Cerebellar nuclear complex (tissue), 1 donor: Measurements from ENCODE around the gene ST3GAL5.

Source experiments
- DNase-seq, 2 experiments: peaks; one replicate each; lab custom pipeline; 2025; lab: John Stamatoyannopoulos, UW

The ST3GAL5 gene

DNA sequence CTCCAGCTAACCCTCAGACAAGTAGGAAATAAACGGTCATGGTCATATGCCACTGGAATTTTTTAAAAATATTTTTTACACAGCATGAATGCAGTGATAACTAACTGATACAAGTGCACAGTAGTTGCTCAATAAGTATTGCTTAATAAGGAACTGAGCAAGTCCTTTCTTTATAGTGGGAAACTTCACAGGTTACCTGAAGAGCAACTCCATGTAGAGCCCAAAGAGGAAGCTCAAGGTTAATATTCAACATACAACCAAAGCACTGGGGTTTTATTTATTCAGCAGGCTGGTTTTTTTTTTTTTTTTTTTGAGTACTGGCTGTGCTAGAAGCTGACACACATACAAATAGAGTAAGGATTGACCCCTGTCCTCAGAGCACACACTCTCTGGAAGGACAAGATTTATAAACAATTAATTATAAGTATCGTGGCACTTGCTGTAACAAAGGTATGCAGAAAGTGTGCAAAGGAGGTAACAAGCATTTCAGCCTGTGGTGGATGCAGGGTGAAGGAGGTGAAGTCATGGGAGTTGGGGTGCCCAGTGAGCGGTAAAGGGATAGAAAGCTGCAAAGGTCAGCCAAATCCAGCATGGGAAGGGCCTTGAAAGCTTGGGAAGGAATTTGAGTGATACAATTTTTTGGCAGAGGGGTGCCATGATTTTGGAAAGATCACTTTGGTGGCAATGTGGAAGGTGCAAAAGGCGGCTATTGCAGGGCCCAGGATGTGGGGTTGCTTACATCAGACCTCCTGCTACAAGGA is 82.3 kb downstream of the ST3GAL5 start:
- no peak for DNase-seq

DNA sequence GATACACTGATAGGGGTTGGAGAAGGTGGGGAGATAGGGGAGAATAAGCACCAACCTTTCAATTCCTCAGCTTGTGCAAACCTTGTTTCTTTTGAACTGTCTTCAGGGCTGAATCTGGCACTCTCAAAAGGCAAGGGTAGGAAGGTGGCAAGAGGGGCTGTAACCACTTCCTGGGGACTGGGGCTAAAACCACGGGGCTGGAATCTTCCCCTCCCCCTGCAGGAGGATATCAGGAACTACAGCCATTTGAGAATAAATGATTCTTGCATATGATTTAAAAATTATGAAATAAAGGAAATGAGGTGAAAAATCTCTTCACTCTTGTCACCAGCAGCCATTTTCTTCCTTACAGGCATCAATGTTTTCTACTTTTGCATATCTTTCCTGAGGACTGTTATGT is 84.2 kb downstream of the ST3GAL5 start:
- DNase-seq, result no peak

DNA sequence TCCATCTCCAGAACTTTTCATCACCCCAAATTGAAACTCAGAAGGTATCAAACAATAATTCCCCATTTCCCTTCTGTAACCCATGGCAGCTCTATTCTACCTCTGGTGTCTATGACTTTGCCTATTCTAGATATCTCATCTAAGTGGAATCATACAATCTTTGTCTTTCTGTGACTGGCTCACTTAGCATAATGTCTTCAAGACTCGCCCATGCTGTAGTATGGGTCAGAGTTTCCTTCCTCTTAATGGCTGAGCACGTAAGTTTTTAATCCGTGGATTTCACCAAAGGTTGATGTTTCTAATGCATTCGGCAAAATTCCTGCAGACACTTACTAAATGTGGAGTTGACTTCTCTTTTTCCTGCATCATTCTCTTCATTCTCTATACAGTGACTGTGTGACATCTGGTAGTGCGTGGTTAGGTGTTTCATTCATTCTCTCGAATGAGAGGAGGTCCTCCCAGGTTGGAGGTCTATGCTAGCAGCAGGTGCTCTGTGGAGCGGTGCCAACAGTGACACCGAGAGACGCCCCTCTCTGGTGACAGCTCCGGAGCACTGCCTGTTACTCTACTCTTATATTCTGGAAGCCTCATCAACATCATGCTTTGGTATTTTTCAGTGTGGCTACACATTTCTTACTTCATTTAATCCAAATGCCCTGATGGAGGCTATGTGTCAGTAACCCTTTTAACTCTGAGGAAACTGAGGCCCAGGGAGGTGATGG is 84.9 kb downstream of the ST3GAL5 start:
- DNase-seq, result no peak

DNA sequence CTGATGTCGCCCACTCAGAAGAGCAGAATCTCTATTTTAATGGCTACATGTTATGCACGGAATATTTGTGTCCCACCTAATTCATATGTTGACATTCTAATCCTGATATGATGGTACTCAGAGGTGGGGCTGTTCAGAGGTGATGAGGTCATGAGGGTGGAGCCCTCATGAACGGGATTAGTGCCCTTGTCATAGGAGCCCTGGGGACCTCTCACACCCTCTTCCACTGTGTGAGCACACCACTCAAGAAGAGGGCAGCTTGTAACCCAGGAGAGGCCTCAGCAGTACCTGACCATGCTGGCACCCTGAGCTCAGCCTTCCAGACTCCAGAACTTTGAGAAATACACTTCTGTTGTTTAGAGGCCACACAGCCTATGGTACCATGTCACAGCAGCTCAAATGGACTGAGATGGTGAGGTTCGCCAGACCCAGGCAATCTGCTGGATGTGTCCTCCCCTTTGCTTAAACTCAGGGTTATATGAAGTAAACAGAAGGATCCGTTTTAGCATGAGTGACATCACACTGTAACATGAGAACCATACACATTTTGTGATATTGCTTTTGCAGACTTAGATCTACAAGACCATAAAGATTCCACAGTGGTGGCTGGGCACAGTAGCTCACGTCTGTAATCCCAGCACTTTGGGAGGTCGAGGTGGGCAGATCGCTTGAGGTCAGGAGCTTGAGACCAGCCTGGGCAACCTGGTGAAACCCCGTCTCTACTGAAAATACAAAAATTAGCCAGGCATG is 86.3 kb downstream of the ST3GAL5 start:
- no peak for DNase-seq

DNA sequence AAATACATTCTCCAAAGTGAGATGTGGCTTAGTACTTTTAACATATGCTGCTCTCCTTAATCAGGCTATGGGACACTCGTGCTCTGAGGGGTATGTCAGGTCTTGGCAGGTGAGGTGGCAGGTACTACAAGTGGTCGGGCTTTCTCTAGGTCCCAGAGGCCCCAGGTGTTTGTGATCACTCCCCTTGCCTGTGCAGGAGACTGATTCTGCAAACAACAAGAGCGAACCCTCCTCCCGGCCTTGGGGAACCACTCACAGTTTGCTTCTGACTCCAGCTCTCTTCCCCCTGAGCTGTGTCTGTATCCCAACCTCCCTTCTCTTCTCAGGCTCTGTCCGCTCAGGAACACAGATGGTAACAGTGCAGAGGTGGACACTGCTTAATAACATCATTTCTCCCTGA is 86.9 kb downstream of the ST3GAL5 start:
- DNase-seq, result no peak

DNA sequence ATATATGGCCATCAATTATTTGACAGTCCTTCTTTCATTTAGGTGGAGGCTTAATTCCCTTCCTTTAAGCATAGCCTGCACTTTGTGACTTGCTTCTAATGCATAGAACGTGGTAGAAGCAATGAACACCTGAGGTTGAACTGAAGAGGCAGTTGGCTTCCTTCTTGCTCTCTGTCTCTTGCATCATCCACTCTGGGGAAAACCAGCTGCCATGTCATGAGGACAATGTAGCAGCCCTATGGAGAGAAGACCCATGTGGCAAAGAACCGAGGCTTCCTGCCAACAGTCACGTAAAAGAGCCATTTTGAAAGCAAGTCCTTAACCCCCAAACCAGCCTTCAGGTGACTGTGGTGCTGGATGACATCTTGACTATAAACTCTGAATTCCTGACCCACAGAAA is 88.2 kb downstream of the ST3GAL5 start:
- DNase-seq, result no peak

DNA sequence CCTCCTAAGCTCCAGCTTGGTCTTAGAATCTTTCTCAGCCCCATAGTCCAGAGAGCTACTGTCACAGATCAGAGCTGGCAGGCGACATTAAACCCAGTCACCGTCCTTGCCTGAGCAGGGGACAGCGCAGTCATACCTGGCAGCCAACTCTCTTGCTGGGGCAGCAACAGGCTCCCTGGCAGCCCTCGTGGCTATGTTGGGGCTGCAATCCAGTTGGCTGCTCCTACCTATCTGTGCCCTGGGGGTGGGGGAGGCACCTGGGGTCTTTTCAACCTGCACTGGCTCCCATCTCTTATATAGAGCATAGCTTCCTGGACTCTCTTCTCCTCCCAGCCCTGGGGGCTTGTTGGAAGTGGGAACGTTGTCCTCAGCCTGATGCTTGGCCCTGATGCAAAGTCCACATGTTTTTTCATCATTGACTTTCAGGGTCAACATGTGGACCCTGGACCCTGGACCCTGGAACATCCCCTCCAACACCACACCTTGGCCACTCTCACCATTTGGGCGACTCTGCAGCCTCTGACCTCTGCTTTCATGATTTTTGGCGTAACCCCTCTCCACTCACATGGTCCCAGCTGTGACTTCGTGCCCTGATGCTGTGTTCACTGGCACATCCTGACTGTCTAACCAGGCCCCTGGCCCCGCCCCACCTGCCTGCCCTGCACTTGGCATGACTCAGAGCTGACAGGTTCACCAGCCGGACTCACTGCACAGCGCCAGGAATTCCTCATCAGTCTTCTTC is 89.4 kb downstream of the ST3GAL5 start:
- DNase-seq, result no peak

DNA sequence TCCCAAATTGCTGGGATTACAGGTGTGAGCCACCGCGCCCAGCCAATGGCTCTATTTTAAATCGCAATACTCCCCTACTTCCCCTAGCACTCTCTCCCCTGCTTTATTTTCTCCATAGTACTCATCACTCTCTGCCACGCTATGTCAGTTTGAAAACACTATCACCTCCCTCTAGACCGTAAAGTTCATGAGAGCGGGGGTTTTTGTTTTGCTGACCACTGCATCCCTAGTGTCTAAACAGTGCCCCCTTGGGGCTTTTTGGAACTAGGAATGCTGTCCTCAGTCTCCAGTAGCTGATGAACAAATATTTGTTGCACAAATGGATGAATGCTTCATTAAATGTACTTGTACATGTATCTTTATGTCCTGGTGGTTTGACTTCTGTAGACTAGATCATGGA is 90.9 kb downstream of the ST3GAL5 start:
- DNase-seq, result no peak

DNA sequence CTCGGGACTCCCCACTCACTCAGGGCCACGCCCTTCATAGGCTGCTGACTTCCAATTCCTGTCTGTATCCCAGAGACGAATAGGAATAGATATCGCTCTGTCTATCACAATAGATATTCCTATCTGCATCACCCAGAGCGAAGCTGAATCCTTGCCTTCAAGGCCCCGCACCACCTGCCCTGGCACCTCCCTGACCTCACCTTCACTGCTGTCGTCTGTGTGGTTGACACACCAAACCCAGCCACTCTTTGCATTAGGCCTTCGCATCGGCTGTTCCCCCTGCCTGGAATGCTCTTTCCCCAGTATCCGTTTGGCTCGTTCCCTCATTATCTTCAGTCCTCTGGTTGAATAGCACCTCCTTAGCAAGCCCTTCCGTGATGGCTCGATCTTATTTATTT is 91.5 kb downstream of the ST3GAL5 start:
- DNase-seq, result no peak

DNA sequence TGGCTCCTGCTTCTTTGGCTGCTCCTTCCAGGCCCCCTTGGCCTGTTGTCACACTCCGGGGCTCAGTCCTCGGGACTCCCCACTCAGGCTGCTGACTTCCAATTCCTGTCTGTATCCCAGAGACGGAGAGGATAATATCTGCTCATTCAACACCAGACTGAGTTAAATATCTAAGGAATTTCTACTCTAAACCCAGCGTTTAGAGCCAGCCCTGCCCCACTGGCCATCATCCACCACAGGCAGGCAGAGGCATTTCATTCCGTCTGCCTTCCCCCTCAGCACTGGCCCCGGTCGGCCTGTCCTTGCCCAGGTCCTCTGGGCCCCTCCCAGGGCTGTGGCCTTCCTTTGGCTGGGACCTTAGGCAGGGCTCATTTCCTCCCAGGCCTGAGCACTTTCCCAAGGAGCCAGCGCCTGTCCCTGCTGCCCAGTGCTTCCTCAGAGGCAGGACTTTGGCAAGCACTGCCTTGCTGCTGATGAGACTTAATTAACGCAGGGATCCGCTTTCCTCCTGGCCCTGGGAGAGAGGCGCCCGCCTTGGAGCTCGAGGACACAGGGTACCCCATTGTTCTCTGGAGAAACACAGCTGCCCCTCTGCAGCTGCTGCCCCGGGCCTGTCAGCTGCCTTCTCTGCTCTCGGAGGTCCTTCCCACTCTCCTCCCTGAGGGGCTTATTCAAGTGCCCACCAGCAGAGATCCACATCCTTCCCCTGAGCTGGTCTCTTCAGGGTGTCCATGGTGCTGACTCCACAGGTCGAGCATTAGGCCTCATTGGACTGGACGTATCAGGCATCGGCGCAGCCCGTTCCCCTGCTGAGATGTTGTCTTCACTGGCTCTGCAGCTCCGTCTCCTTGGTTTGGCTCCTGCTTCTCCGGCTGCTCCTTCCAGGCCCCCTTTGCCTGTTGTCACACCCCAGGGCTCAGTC is 92.2 kb downstream of the ST3GAL5 start:
- no peak for DNase-seq

DNA sequence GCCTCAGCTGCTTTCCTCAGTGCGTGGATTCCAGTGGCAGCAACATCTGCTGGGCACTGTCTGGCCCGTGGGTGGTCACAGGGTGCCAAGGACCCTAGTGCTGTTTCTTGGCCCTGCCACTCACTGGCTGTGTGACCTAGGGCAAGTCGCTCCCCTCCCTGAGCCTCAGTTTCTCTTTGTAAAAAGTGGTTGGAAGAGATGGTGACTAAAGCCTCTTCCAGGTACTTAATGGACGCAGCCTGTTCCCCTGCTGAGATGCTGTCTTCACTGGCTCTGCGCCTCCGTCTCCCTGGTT is 92.8 kb downstream of the ST3GAL5 start:
- no peak for DNase-seq

DNA sequence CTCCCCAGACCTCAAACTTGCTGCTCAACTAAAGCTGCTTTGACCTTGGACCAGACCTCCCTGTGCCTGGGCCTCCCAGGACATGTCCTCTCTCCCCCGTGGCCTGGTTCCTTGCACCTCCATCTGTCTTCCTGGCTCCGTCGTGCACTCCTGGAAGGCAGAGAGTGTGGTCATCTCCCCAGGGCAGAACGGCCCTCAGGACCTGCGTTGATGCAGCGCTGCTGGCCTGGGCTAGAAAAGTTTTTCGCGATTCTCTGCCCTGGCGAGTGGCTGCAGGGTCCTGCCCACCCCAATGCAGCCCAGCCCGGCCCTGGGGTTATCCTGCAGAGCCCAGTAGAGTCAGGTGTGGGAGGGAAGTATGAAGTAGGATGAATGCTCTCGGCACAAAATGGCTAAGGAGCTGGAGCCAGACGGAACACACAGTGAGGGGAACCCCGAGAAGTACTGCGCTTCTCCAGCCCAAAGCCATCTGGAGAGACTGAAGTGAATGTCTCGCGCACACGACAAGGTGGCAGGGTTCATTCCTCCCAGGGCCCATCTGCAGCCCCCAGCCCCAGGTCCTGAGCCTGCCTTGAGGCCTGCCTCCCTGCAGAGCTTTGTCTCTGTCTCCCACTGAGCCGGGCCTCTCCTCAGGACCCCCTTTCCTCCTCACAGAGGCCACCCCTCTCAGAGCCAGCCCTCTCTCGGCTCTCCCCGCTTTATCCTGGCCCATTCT is 93.3 kb downstream of the ST3GAL5 start:
- no peak for DNase-seq

DNA sequence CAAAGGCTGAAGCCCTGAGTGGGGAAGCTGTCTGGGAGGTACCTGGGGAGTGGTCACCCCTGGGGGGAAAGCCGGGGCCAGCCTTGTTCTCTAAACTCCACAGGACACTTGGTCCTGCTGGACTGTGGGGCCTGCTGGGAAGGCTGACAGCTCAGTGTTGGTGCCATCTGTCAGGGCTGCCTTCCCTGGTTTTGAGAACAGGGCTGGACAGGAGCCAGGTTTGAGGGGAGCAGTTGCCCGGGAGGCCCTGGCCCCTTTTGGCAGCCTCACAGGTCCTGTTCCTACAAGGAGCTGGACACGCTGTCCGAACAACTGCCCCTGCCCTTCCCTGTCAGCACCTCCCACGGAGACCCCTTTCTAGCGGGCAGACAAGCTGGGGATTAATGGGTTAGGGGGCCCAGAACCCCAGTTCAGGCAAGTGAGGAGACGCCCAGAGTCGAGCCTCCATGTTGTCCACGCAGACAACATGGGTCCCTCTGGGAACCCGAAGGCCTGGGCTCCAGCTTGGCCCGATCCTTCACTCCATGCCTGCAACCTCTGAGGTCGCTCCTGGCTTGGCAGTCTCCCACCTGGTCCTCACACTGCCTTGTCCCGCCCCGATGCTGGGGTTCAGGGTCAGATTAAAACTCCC is 94.2 kb downstream of the ST3GAL5 start:
- DNase-seq, result peak in 1 of 2 experiments; percentile 16

DNA sequence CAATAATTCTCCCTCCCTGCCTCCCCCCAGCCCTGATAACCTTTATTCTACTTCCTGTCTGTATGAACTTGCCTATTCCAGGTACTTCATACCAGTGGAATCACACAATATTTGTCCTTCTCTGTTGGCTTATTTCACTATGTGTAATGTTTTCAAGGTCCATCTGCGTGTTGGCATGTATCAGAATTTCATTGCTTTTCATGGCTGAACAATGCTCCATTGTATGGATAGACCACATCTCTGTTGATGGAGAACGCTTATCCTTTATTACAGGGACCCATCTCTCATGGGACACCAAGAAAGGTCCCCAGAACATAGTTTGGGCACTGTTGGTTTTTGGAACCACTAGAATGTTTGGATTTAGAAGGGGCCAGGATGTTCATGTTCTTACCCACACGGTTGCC is 94.8 kb downstream of the ST3GAL5 start:
- no peak for DNase-seq

DNA sequence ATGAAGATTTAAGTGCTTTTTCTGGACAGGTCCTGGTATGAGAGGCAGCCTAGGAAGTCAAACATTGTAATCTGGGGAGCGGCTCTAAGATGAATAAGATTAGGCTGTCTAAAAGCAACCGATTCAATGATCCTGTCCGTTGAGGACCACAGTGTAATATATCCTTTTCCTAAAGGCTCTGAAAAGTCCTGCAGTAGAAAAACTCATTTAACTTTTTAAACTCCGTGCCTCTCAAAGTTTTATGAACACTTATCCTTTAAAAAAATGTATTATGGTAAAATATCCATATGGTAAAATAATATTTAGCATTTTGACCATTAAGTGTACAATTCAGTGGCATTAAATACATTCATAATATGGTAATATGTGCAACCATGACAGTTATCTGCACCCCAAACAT is 95.2 kb downstream of the ST3GAL5 start:
- DNase-seq, result no peak

DNA sequence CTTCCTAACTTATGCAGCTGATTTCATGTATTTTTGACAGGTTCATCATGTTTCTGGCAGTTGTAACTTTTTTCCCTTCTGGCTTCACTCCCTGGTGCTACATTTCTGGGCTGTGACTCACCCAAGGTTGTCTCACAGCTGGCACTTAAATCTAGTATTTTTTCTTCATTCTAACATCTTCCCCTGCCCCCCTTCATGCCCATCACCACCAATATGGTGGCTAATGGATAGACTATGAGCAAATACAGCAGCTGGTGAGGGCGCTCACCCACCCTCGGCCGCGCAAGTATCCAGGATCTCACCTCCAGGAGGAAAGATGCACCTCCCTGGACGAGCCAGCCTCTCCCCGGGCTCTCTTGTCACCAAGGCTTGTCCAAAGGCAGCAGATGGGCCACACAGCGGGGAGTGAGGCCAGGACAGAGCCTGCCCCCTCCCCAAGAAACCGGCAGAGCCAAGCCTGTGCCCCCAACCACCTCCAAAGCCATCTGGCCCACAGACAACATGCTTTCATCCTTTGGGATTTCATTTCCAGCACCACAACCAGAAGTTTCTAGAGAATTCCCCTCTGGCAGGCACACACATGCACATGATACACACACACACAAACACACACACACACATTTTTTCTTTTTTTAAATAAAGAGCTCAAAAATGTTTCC is 95.9 kb downstream of the ST3GAL5 start:
- DNase-seq, result no peak

DNA sequence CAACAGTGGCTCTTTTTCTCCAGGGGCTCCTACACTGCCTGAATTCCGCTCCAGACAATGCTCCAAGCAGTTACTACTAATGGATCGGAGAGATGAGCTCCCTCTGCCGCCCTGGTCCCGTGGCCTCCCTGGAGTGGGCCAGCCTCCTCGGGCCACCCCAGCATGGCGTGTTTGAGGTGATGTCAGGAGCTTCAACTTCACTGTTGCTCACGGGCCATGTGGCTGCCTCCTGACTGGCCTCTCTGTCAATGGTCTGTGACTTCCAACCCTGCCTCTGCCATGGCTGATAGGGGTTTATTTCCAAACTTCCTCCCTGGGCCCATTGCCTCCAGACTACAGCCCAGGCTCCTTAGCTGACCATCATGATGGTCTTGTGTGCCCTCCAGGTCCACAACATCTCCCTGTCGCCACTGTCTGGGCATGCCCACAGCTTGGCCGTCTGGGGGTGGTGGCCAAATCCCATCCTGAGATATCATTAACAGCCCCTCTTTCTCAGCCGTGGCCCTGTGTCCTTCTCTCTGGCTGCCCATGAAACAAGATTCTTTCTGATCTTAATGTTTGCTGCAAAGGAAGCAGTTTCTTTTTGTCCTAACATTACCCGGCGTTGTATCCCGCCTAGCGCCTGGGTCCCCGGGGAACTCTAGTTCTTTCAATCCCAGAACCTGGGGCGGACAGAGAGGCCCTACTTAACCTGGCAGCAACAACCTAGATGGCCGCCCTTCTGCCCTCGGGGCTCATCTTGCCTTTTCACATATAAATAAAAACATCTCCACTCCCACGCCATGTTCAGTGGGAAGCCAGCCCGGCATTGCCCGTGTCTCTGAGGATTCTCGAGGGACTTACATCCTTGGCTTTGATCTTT is 96.9 kb downstream of the ST3GAL5 start:
- DNase-seq, result no peak

DNA sequence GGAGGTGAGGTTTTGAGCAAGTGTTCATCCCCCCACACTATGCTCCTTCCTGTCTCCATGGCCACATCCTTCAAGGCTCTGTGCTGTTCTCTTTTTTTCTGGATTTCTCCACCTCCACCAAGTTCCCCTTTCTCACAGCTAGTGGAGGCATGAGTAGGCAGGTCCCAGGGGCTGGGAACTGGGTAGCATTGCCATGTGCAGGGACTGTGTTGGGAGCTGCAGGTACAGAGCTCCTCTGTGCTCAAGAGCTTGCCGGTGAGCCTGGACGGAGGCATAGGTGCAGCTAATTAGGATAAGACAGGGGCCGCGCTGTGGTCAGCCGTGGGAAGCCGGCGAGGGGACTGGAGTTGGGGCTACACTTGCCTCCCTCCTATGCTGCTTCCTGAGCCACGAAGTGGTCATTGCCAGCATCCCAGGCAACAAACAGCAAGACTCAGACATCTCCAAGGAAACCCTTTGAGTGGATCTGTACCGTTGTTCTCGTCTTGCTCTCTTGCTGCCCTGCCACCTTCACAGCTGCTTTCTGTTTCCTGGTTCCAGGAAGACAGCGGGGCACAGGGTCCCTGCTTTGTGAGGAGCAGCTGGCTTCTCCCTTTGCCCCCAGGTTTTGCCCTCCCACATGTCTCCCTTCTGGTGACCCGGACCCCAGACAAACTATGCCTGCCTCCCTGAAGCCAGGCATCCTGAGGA is 98.1 kb downstream of the ST3GAL5 start:
- no peak for DNase-seq
